HepG2 (cell line): ENCODE data around the gene RMI1. TPM values are rescaled to one million over a fixed set of nuclear protein-coding genes. Genes with fewer than 3 reads are reported as not detected.

Experiments
- DPF2 ChIP-seq: sonication (generic); formaldehyde crosslinking; IDR thresholded peaks from 2 replicates; pipeline ENCODE4 v1.4.0; 2020; ENCODE audit warnings: mild to moderate bottlenecking, low read depth, missing genetic modification reagents, borderline replicate concordance
- HDAC1 ChIP-seq: sonication (generic); formaldehyde crosslinking; IDR thresholded peaks from 2 replicates; pipeline ENCODE4 v1.5.1; 2020; ENCODE audit warnings: mild to moderate bottlenecking, missing genetic modification reagents
- HOXA3 ChIP-seq: sonication (generic); formaldehyde crosslinking; IDR thresholded peaks from 2 replicates; pipeline ENCODE4 v1.5.0; 2020; ENCODE audit warnings: missing genetic modification reagents
- MAFK ChIP-seq, 2 experiments: IDR thresholded peaks in 1 of 2; conservative IDR thresholded peaks in 1 of 2; 2 replicates each; pipeline ENCODE4 v1.6.1; 2011; ENCODE audit warnings: improper control_type of control experiment in 2 of 2, low read length in 2 of 2
- MAX ChIP-seq: IDR thresholded peaks from 2 replicates; pipeline ENCODE4 v1.6.1; 2012; ENCODE audit warnings: inconsistent platforms
- RFXANK ChIP-seq: IDR thresholded peaks from 2 replicates; pipeline ENCODE4 v1.6.1; 2016
- TCF7 ChIP-seq: sonication (generic); IDR thresholded peaks from 2 replicates; pipeline ENCODE4 v1.6.1; 2016; ENCODE audit warnings: antibody characterized with exemption, low read depth
- THYN1 ChIP-seq: sonication (generic); formaldehyde crosslinking; IDR thresholded peaks from 2 replicates; pipeline ENCODE4 v1.8.1; 2023; ENCODE audit warnings: low read depth, mild to moderate bottlenecking, moderate library complexity, missing genetic modification reagents, borderline replicate concordance
- TOE1 ChIP-seq: sonication (generic); formaldehyde crosslinking; IDR thresholded peaks from 2 replicates; pipeline ENCODE4 v1.4.0; 2020; ENCODE audit warnings: mild to moderate bottlenecking, missing genetic modification reagents
- ZFX ChIP-seq: sonication (generic); formaldehyde crosslinking; IDR thresholded peaks from 2 replicates; pipeline ENCODE4 v1.4.0; 2020; ENCODE audit warnings: mild to moderate bottlenecking, low read depth, missing genetic modification reagents, moderate library complexity
- ZNF124 ChIP-seq: sonication (generic); formaldehyde crosslinking; IDR thresholded peaks from 2 replicates; pipeline ENCODE4 v1.4.0; 2020; ENCODE audit warnings: missing genetic modification reagents
- ZNF256 ChIP-seq: sonication (generic); formaldehyde crosslinking; conservative IDR thresholded peaks from 2 replicates; pipeline ENCODE4 v1.4.0; 2020; ENCODE audit warnings: missing genetic modification reagents
- ZNF362 ChIP-seq: sonication (generic); formaldehyde crosslinking; IDR thresholded peaks from 2 replicates; pipeline ENCODE4 v1.4.0; 2020; ENCODE audit warnings: missing genetic modification reagents, mild to moderate bottlenecking, borderline replicate concordance
- ZNF567 ChIP-seq: sonication (generic); formaldehyde crosslinking; IDR thresholded peaks from 2 replicates; pipeline ENCODE4 v1.8.1; 2023; ENCODE audit warnings: mild to moderate bottlenecking, missing genetic modification reagents, borderline replicate concordance
- ZNF660 ChIP-seq: sonication (generic); formaldehyde crosslinking; IDR thresholded peaks from 2 replicates; pipeline ENCODE4 v1.5.1; 2020; ENCODE audit warnings: mild to moderate bottlenecking, low read depth, missing genetic modification reagents, borderline replicate concordance
- polyA plus RNA-seq, 8 experiments: library from polyadenylated mRNA; depleted of rRNA in 3 of 8; stranded (reverse) in 7 of 8; unstranded in 1 of 8; fragments of >200 nt; fragmentation: Illumina TruSeq in 4 of 8; extraction: Trizol in 4 of 8; gene quantifications; 2 replicates each; pipeline versions ENCODE4 v1.2.1 to v1.2.3, GENCODE V29; 2011 to 2016; ENCODE audit warnings: low read depth in 4 of 8, missing spikeins in 1 of 8, mixed read lengths in 1 of 8; ENCODE audit not compliant: insufficient read depth in 1 of 8
- total RNA-seq, 5 experiments: library from RNA; depleted of rRNA; stranded (reverse); fragments of >200 nt; fragmentation: Illumina TruSeq; extraction: Trizol; gene quantifications; 2 replicates each; pipeline ENCODE4 v1.2.3, GENCODE V29; 2016; ENCODE audit warnings: low read depth in 1 of 5
- TF ChIP-seq, protein P1 (sequence below): sonication (generic); formaldehyde crosslinking; IDR thresholded peaks from 2 replicates; pipeline ENCODE4 v1.8.0; 2022; ENCODE audit warnings: missing genetic modification reagents, mild to moderate bottlenecking, inconsistent platforms, borderline replicate concordance

RMI1 gene
- total and polyA plus RNA-seq, 2 of the 13 experiments (the other 11 are each of a cell fraction or from before 2014, with no cell fraction given) = 0.54 to 3.7 TPM

DNA sequence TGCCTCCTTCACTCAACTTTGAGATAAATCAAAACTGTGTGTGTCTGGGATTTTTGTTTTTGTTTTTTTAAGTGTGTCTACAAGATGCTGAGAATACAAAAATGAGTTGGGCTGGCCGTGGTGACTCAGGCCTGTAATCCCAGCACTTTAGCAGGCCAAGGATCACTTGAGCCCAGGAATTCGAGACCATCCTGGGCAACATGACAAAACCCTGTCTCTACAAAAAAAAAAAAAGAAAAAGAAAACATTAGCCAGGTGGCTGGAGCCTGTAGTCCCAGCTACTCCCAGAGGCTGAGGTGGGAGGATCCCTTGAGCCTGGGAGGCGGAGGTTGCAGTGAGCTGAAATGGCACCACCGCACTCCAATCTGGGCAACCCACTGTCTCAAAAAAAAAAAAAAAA lies 21.5 kb upstream of the RMI1 start (continued):
- TF ChIP-seq ZNF362 (peak; percentile 90; the same call in 1 of the 2 replicates), DPF2 (CRISPR knock-in tag) (no peak), MAFK (conservative IDR thresholded peaks at IDR 0.05 in 1 of 2, IDR thresholded peaks at IDR 0.05 in 1 of 2; ENCODE audit: low read length in 2 of 2) (peak; percentile 12 to 23; a peak in 1 of 4 replicates), MAX (no peak), RFXANK (no peak), THYN1 (no peak), ZNF567 (CRISPR knock-in tag) (no peak), TOE1 (CRISPR knock-in tag) (no peak), ZNF660 (no peak), ZFX (CRISPR knock-in tag) (peak; percentile 40; the same call in 1 of the 2 replicates), HOXA3 (no peak), HDAC1 (CRISPR knock-in tag) (0 out of 2 replicates have a peak, but pooled peaks have one; percentile 20), ZNF124 (CRISPR knock-in tag) (no peak), TCF7 (no peak), ZNF256 (CRISPR knock-in tag) (no peak)
- TF ChIP-seq, protein P1, sequence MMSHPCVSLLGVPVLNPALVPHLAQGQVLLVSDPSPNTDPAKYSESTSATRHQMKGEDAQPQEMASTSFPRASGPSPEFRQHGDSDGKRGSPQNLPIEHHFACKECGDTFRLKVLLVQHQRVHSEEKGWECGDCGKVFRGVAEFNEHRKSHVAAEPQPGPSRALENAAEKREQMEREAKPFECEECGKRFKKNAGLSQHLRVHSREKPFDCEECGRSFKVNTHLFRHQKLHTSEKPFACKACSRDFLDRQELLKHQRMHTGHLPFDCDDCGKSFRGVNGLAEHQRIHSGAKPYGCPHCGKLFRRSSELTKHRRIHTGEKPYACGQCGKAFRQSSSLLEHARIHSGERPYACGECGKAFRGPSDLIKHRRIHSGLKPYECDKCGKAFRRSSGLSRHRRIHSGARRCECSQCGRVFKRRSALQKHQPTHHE (CRISPR knock-in tag) = no peak
